Stimulated activated CD4-positive, alpha-beta T cell treated with anti-CD3 and anti-CD28 coated beads, Interleukin-15, amount 100 ng/mL, for 24 hours (primary cell): ENCODE results near the gene MAP3K21.

ENCODE experiments used
- DNase-seq: peaks from one replicate; pipeline ENCODE4 v3.0.0-alpha.2; 2020

MAP3K21 gene

GRCh38 chr1:233390842-233391737, 63.6 kb downstream of the MAP3K21 start:
- no peak for DNase-seq

GRCh38 chr1:233393084-233393840, 65.7 kb downstream of the MAP3K21 start:
- no peak for DNase-seq

DNA sequence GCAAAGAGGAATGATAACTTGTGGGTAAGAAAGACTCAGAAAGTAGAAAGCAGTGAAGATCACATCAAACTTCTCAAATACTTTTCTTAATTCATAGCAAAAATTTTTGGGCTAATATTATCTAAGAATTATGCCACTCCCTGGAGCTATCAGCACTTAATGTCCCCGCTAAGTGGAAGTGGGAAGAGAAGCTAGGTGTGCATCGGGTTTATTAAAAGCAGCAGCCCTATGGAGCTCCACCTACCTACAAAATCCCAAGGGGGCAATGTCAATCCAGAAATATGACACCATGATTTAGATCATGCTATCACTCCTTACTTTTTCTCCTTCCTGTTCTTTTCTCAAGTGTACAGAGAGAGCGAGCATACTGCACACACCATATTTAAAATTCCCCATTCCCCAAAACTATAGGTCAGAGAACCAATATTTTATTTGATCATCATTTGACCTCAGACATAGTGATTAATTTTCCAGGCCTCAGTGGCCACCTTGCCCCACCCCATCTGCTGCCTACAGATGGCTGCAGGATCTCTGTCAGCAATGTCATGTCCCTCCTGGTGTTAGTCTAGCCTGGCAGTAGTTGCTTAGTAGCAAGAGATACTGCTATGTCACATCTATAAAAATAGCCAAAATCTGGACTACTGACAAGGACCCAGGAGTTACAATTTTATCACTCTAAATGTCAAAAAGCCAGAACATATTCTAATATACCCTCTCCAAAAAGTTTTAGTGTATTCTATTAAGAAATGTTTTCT, 66.6 kb downstream of the MAP3K21 start:
- DNase-seq: no peak

DNA sequence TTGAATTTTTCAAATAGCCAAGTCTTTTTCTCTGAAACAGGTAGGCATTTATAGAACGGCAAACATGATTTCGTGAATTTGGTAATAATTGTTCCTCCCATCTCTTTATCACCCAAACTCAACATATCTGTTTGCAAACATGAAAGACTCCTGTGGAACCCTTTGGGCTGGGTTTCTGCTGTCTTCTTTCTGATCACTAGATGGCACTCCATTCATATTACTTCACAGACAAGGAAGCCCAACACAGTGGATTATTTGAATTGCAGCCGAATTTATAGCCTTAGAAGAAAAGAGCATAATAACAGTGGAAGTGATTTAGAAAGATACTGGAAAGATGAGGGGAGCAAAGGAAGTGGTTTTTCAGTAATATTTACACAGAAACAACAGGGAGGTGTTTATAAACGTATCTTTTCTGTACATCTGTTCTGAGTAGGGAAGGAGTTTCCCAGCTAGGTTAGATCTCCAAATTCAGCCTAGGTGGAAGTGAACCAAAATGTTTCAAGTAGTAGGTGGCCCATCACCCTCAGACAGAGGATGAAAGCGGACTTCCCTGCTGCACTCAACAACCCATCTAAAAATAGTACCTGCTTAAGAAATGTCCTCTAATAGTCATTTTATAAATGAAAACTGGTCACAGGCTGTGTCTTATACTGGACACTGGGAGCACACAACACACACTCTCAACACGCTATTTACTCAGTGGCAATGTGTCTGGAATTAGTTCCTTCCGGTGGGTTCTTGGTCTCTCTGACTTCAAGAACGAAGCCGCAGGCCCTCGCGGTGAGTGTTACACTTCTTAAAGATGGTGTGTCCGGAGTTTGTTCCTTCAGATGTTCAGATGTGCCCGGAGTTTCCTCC, 67.6 kb downstream of the MAP3K21 start:
- DNase-seq: peak; percentile 9

DNA sequence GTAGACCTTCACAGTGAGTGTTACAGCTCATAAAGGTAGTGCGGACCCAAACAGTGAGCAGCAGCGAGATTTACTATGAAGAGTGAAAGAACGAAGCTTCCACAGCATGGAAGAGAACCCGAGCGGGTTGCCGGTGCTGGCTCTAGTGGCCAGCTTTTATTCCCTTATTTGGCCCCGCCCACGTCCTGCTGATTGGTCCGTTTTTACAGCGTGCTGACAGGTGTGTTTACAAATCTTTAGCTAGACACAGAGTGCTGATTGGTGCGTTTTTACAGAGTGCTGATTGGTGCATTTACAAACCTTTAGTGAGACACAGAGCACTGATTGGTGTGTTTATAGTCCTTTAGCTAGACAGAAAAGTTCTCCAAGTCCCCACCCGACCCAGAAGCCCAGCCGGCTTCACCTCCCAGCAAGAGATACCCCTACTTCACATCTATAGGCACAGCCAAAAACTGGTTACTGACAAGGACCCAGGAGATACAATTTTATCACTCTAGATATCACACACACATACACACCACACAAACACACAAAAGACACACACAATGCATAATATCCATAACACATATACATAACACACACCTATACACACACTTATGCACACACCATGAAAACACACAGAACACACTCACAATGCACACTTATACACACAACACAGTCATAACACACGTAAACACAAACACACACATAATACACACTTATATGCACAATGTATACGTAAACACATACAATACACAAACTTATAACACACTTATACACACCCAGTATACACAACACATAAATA, 68.5 kb downstream of the MAP3K21 start:
- DNase-seq: no peak

GRCh38 chr1:233406339-233406960, 78.9 kb downstream of the MAP3K21 start:
- no peak for DNase-seq

DNA sequence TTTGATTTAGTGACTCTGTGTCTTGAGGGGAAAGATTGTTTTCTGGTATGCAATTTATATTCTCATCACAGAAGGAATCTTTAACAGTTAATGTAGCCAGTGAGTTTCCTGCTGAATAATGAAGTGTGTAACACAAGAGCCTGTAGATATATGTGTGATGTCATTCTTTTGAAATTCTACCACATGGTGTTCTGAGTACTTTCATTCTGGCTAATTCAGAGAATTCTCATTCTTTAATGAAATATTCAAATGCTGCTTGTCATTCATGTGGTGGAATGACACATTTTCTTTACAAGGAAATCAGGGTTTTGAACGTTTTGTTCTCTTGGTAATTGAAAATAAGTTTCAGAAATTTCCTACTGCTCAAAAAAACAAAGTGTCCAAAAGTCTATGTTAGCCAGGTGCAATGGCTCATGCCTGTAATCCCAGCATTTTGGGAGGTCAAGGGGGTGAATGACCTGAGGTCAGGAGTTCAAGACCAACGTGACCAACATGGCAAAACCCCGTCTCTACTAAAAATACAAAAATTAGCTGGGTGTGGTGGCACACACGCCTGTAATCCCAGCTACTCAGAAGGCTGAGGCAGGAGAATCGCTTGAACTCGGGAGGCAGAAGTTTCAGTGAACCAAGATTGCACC, 79.6 kb downstream of the MAP3K21 start:
- peak; percentile 4 for DNase-seq

DNA sequence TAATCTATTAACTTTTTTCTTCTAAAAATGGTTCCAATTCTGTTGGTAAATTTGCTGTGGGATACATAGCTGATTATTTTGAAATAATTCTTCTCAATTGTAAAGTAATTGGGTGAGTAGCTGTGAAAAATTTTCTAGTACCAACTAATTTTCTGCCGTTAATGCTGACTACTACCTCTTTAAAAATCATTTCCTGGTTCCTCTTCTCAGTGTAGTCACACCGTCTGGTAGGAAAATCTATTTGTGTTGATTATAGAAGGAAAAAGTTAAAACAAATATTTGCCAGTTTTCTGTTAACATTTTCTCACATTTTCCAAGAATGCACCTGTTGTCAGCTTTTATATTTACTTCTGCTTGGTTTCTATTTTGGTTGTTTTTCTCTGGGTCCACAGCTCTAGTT, 82.0 kb downstream of the MAP3K21 start:
- DNase-seq: no peak

GRCh38 chr1:233410906-233411305, 83.4 kb downstream of the MAP3K21 start:
- no peak for DNase-seq

DNA sequence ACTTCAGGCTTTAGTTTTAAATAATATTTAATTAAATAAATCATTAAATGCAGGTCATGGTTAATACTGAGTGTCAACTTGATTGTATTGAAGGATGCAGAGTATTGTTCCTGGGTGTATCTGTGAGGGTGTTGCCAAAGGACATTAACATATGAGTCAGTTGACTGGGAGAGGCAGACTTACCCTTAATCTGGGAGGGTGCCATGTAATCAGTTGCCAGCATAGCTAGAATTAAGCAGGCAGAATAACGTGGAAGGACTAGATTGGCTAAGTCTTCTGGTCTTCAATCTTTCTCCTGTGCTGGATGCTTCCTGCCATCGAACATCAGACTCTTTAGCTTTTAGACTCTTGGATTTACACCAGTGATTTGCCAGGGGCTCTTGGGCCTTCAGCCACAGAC, 85.3 kb downstream of the MAP3K21 start:
- DNase-seq: no peak

- no peak for DNase-seq
Measured at GRCh38 chr1:233421293-233421692, 93.8 kb downstream of the MAP3K21 start.

- DNase-seq: no peak
Measured at GRCh38 chr1:233424779-233425178, 97.3 kb downstream of the MAP3K21 start.

DNA sequence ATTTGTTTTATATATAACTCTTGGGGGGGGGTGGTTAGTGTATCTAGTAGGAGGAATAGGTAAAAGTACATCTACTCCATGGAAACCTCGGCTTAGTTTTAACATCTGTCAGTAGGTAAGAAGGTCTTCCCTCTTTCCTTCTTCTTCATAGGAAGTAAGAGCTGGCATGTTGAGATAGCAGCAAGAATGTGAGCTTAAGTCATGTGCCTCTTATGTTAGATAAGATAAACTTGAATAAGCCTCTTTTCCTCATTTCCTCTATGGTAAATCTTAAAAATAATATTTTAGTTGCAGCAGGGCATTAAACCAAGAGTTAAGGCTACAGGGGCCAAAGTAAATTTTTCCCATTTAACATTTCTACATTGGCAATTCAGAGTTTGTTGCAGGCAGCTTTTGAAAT, 100.4 kb downstream of the MAP3K21 start:
- DNase-seq: no peak

GRCh38 chr1:233431753-233432403, 104.4 kb downstream of the MAP3K21 start:
- no peak for DNase-seq

GRCh38 chr1:233432916-233433315, 105.4 kb downstream of the MAP3K21 start:
- no peak for DNase-seq

GRCh38 chr1:233433436-233434210, 106.1 kb downstream of the MAP3K21 start:
- DNase-seq: no peak
